Fibroblast of skin of left quadriceps (primary cell): ENCODE results near the gene HRAS.
A peak's percentile ranks its signal among the peaks of the same experiment; 100 is the strongest.

ENCODE experiments used
- DNase-seq, 2 experiments: peaks; one replicate each; pipeline ENCODE4 v3.0.0-alpha.2; 2013; ENCODE audit warnings: low read depth in 2 of 2

HRAS gene

GRCh38 chr11:512761-513595 is 22.4 kb downstream of the HRAS start:
- no peak for DNase-seq

- no peak for DNase-seq
Measured at GRCh38 chr11:508956-509355, 26.4 kb downstream of the HRAS start.

DNA sequence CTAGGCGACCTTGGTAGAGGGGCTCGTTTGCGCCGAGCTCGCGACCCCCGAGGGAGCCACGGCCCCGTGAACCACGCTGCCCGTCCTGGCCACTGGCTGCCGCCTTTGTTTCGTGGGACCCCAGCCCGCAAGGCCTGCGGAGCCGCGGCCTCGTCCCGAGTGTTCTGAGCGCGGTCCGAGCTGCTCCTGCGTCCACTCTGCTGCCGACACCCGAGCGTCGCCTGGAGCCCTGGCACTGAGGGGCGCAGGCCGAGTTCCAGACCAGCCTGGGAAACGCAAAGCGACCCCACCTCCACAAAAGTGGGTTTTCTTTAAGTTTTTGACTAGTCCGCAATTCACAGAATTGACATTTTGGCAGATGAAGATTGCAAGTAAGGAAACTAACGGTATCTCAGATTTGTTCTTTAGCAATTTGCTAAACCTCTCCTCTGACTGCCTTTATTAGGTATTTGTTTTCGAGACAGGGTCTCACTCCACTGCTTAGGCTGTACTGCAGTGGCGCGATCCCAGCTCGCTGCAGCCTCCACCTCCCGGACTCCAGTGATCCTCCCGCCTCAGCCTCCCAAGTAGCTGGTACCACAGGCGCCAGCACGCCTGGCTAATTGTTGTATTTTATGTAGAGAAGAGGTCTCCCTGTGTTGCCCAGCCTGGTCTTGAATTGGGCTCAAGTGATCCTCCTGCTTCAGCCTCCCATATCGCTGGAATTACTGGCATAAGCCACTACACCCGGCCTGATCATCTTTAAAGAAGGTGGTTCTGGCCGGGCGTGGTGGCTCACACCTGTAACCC is 27.5 kb downstream of the HRAS start:
- no peak for DNase-seq

DNA sequence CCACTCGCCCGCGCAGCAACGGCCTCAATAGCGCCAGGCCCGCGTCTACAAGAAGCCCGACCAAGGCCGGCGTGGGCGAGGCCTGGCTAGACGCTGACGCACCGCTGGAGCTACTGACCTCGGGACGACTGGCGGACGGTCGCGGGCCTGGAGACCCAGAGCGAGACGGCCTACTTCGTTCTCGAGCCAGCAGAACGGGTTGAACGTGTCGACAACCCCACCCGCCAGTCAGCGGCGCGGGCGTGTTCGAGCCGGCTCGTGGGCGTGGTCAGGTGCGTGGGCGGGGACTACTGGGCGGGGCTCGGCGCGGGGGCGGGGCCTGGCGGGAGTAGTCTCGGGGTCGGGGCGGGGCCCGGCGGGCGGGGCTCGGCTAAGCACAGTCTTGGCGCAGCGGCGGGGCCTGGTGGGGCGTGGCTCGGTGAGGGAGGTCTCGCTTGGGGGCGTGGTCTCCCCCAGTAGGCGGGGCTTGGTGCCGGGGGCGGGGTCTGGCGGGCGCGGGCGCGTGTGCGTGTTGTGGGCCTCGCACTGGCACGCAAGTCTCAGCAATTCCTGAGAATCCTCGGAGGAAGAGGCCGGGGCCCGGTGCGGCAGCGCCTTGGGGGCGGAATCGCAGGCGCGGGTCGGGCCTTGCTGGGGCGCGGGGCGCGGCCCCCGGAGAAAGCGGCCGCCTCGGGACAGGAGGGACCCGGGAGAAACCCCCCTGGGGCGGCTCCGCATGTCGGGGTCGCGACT is 28.2 kb downstream of the HRAS start, which contains the start of gene RNH1:
Gene RNH1 (minus strand): TSS at position 248 of the 732 bp plus-strand sequence. CDS start 5,080 bp downstream, outside the sequence.
- DNase-seq, result peak; percentile 90 to 91

DNA sequence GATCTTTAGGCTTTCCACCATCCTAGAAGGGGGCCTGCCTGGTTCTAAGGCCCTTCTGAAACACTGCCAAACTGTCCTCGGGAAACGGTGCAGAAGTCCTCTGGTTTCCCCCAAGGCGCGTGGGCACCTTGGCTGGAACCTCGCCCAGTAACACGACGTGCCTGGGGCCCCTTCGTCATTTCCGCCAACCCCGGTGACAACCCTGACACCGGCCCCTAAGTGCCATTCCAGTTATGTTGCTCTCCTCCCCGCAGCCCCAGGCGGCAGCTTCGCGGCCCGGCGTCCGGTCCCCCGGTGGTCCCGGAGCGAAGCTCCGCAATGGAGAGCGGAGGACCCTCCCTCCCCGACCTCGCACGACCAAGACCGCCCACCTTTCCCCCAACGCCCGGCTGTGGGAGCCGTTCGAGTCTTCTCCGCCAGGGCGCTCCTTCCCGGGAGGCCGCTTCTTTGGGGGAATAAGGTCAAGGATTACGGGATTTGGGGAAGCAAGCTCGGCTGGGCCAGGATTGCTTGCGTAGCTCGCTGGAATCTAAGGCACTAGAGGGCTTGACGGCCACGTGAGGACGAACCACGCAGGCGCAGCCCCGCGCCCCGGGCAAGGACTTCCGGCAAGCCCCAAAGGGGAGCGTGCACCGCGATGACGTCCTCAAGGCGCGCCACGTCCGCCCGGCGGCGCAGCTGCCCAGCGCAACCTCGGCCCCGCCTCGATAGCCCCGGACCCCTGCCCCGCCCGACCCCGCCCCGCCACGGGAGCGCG is 29.0 kb downstream of the HRAS start:
- peak; percentile 92 to 93 for DNase-seq

DNA sequence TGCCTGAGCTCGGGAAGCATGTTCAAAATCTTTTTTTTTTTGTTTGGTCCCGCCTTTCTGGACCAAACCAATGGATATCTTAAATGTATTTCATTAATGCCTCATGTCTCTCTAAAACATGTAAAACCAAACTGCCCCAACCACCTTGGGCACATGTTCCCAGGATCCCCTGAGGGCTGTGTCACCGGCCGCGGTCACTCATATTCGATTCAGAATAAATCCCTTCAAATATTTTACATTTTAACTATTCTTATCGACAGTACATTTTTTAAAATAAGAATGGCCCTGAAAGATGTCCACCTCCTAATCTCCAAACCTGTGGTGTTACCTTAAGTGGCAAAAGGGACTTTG is 30.4 kb downstream of the HRAS start:
- no peak for DNase-seq

DNA sequence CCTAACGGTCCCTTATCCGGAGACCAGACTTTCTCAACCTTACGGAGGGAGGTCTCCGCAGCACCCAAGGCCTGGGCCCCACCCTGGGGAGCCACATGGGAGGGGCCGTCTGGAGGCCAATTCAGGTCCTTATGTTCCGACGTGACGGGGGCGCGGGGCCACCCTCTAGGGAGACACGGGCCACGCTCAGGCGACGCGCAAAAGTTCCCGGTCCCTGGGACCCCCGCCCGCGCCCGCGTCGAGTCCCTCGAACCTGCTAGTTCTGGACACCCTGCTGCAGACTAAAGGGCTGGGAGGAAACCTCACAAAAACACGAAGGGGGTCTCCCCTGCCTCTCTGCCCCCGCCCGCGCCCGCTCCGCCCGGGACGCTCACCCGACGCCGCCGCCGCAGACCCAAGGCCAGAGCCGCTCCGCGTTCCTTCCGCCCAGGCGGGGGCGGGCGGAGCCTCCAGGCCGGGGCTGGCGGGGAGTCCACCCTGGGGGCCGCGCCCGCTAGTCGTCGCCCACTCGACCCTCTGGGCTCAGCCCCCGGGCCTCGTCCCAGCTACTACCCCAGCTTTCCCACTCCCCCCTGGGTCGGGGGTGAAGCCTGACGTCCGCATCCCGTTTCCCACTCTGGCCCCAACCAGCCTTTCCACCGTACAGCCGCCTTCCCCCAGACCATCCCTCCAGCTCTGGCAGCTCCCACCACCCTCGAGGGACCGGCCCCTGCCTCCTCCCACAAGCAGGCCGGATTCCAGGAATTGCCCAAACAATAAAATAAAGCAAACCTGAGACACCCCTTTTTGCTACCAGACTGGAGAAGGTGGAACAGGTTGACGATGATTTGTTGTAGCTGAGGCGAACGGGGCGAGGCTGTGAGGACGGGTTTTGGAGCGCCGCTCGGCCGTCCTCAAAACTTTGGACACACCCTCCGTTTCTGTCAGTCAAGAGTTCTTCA is 31.1 kb downstream of the HRAS start:
- DNase-seq, result no peak

- no peak for DNase-seq
Measured at GRCh38 chr11:503179-503981, 32.0 kb downstream of the HRAS start.

DNA sequence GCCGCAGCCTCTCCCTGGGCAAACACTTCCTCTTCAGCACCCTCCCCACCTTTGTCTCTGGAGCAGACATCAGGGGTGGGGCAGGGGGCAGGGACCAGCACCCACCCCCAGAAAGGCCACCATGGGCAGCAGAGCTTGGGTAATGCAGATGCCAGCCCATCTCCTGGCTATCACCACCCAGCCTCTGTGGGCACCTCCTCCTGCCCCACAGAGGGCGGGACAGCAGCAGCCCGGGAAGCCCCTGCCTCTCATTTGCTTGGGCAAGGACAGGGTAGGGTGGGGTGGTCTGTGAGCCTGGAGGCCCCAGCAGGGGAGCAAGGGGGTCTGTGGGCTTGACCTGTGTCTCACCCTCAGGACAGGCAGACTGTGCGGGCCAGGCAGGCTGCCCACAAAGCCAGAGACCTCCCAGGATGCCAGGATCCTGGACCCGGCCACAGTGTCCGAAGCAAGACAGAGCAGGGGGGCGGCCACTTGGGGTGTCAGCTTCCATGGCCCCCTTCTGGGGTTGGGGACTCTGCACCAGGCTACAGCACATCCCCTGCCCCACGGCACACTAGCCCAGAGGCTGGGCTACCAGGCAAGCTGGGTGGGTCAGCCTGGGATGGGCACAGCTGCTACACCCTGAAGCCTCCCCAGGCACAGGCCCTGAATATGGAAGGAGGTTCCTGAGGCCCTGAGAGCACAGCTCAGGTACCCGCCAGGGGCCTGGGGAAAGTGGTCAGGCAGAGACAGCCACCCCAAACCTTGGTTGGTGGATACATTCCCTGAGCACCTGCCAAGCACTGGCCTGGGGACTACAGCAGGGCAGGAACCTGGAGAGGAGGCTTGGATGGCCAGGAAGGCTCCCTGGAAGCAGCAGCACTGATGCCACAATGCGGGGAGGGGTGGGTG is 32.8 kb downstream of the HRAS start:
- DNase-seq, result no peak

GRCh38 chr11:501683-502287 is 33.6 kb downstream of the HRAS start:
- DNase-seq, result no peak

GRCh38 chr11:501001-501682 is 34.2 kb downstream of the HRAS start:
- DNase-seq, result no peak

- DNase-seq, result no peak
Measured at GRCh38 chr11:499201-500076, 35.9 kb downstream of the HRAS start.

- DNase-seq, result no peak
Measured at GRCh38 chr11:498297-499181, 36.8 kb downstream of the HRAS start.

DNA sequence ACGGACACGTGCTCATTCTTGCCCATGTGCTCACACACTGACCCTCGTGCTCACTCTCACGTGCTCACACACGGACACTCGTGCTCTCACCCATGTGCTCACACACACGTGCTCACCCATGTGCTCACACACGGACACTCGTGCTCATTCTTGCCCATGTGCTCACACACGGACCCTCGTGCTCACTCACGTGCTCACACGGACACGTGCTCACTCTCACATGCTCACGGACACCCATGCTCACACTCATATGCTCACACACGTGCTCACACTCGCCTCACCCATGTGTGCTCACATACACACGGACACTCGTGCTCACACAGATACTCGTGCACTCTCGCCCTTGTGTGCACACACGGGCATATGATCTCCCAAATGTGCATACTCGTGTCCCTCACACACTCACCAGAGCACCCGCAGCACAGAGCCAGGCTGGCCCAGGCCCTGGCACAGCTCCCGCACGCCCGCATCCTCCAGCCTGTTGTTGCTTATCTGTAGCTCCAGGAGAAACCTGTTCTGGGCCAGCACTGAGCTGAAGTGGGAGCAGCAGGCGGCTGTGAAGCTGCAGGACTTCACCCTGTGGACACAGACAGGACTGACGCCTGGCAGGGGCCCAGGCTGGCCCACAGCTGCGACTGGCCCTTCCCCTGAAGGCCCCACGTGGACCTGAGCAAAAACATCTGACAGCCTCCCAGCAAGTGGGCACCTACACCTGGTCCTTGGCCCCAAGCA is 37.6 kb downstream of the HRAS start:
- no peak for DNase-seq
